SJSA1 (cell line): ENCODE data around the gene HLA-B. TPM values are rescaled to one million over a fixed set of nuclear protein-coding genes. Genes with fewer than 3 reads are reported as not detected.

Experiments
- DNase-seq, 2 experiments: peaks; one replicate each; pipeline ENCODE4 v3.0.0-alpha.2; 2015 to 2020; ENCODE audit warnings: low spot score in 2 of 2, low read depth in 1 of 2
- H3K27ac ChIP-seq: fragments of 250-450 bp; sonication (Bioruptor Pico); 2 replicates; pipeline ENCODE4 v1.5.1; 2020; ENCODE audit warnings: mild to moderate bottlenecking, moderate library complexity
- H3K27me3 ChIP-seq: fragments of 250-450 bp; sonication (Bioruptor Pico); replicated peaks from 2 replicates; pipeline ENCODE4 v1.5.1; 2020; ENCODE audit warnings: mild to moderate bottlenecking, moderate library complexity
- H3K36me3 ChIP-seq: fragments of 250-450 bp; sonication (Bioruptor Pico); 2 replicates; pipeline ENCODE4 v1.5.1; 2020; ENCODE audit warnings: mild to moderate bottlenecking
- H3K4me1 ChIP-seq: fragments of 250-450 bp; sonication (Bioruptor Pico); replicated peaks from 2 replicates; pipeline ENCODE4 v1.6.1; 2021; ENCODE audit warnings: mild to moderate bottlenecking
- H3K4me3 ChIP-seq: fragments of 250-450 bp; sonication (Bioruptor Pico); 2 replicates; pipeline ENCODE4 v1.5.1; 2020; ENCODE audit warnings: mild to moderate bottlenecking
- H3K9me3 ChIP-seq: fragments of 250-450 bp; sonication (Bioruptor Pico); replicated peaks from 2 replicates; pipeline ENCODE4 v1.5.1; 2020; ENCODE audit warnings: mild to moderate bottlenecking
- total RNA-seq: library from RNA; depleted of rRNA; stranded (reverse); fragments of >200 nt; shearing (Covaris generic); gene quantifications from 2 replicates; pipeline ENCODE4 v1.2.3, GENCODE V29; 2014

Gene HLA-B
- total RNA-seq, 1 experiment from 2014 or later: 3,537 TPM

- H3K4me1 ChIP-seq: no peaks in the 10 kb centered on the region
- no peak overlapping the region for H3K4me3 ChIP-seq
- peaks cover 20% of the 10 kb centered on the region for H3K9me3 ChIP-seq
- no peaks in the 10 kb centered on the region; the same call in 1 of the 2 replicates for H3K27me3 ChIP-seq
- H3K36me3 ChIP-seq: no peaks in the 10 kb centered on the region
- no peak overlapping the region for H3K27ac ChIP-seq
- no peak for DNase-seq
These were observed 24.1 kb downstream of the HLA-B start for GRCh38 chr6:31332637-31333602.

DNA sequence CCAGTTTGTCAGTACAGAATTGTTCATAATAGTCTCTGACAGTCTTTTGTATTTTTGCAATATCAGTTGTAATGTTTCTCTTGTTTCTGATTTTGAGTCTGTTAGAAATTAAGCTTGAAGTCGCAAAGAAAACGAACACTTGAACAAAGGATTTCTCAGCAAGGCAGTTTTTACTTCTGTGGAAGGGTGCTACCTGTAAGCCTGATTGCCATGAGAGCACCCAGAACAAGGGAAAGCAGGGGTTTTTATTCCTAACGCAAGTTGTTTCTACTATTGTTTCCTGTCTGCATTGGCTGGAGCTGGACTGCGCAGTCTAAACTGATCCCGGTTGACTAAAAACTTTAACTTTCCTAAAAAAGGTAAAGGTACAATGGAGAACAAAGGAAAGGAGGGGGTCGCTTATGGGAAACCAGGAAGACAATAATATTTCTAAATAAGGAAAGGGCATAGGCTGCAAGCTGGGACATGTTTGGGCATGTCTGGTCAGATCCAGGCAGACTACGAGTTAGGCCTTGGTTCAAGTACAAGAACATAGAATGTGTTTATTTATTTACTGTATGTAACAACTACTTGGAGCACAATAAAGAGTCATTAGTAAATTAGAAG is 28.5 kb downstream of the HLA-B start:
- Histone ChIP-seq H3K4me1 (no peaks in the 10 kb centered on the region), H3K27ac (no peak overlapping the region), H3K27me3 (peaks cover 10% of the 10 kb centered on the region), H3K36me3 (no peaks in the 10 kb centered on the region), H3K9me3 (peaks cover 4% of the 10 kb centered on the region; the same call in 1 of the 2 replicates), H3K4me3 (no peak overlapping the region)
- no peak for DNase-seq

DNA sequence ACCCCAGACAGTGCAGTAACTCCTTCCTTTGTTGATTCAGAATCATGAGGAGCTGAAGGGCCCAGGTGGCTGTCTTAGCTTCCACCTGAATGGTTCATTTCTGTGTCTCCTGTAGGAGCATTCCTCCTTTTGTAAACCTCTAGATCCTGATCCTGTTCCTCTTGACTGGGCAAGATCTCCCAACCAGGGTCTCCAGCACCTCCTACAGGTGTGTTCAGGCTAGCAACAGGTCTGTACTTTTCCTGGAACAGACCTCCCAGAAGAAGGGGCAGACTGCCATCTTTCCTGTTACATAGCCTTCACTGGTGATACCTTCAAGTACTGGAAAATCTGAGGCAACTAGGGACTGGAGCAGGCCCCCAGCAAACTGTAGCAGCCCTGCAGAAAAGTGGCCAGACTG is 35.2 kb downstream of the HLA-B start:
- H3K27ac ChIP-seq: no peak overlapping the region
- no peak for DNase-seq
- H3K36me3 ChIP-seq: no peaks in the 10 kb centered on the region
- peaks cover 36% of the 10 kb centered on the region for H3K27me3 ChIP-seq
- H3K4me3 ChIP-seq: no peak overlapping the region
- H3K9me3 ChIP-seq: 0 out of 2 replicates have a peak, but pooled peaks cover 2% of the 10 kb centered on the region
- H3K4me1 ChIP-seq: no peaks in the 10 kb centered on the region

DNA sequence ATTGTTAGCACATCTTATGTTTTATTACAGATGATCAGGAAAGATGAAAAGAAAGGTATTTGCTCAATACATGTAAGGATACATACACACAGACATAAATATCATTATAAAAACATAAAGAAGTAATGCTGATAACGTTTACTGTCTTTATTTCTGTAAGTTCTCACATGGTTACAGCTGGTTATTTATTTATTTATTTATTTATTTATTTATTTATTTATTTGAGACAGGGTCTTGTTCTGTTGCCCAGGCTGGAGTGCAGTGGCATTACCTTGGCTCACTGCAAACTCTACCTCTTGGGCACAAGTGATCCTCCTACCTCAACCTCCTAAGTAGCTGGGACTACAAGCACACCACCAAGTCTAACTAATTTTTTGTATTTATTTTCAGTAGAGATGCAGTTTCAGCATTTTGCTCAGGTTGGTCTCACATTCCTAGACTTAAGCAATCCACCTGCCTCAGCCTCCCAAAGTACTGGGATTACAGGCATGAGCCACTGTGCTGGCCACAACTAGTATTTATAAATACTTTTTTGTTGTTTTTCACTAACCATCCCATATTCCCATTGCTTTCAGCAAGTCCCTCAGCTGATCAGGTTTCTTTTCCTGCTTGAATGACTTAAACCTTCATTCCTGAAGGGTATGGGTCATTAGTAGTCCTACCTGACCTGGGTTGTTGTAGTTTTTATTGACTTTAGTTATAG is 35.8 kb downstream of the HLA-B start:
- Histone ChIP-seq H3K27me3 (peaks cover 37% of the 10 kb centered on the region), H3K27ac (no peak overlapping the region), H3K4me1 (no peaks in the 10 kb centered on the region), H3K4me3 (no peak overlapping the region), H3K9me3 (no peaks in the 10 kb centered on the region), H3K36me3 (no peaks in the 10 kb centered on the region)
- DNase-seq: no peak

- no peak overlapping the region for H3K4me3 ChIP-seq
- H3K36me3 ChIP-seq: no peaks in the 10 kb centered on the region
- DNase-seq: no peak
- H3K27ac ChIP-seq: no peak overlapping the region
- H3K4me1 ChIP-seq: no peaks in the 10 kb centered on the region
- H3K9me3 ChIP-seq: no peaks in the 10 kb centered on the region
- H3K27me3 ChIP-seq: peaks cover 52% of the 10 kb centered on the region
These were observed 39.9 kb downstream of the HLA-B start for GRCh38 chr6:31317036-31317435.

DNA sequence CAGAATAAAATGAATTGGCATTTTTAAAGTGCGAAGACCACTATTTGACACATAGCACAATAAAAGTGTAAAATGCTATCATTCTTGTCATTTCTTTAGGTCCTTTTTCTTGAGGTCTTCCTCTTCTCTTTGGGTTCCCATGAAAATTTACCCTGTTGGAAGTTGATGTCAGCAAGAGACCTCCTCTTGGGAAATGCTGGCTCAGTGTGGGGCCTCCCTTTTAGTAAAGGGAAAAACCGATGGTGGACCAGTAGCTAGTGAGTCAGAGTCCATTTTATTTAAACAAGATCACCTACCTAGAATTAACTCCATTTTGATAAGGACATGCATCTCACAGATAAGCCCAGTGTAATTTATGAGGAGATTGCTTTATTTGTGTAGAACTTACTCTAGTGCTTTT is 47.3 kb downstream of the HLA-B start:
- no peaks in the 10 kb centered on the region for H3K4me1 ChIP-seq
- H3K4me3 ChIP-seq: no peak overlapping the region
- no peaks in the 10 kb centered on the region for H3K36me3 ChIP-seq
- no peak overlapping the region for H3K27ac ChIP-seq
- peaks cover 59% of the 10 kb centered on the region for H3K27me3 ChIP-seq
- no peak for DNase-seq
- no peaks in the 10 kb centered on the region for H3K9me3 ChIP-seq

DNA sequence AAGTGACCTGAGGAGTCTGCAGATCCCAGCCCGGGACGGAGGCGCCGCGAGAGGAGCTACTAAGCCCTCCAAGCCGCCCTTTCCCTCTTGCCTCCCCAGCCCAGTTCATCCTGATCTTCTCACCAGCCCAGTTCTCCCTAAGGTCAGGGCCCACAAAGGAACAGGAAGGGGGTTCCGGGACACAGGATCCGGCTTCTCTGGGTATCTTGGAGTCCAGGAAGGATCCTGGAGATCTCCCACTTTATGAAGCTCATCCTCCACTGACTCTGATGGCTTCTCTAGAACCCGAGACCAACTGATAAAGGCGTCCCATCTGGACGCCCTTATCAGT is 48.2 kb downstream of the HLA-B start:
- no peak overlapping the region for H3K27ac ChIP-seq
- H3K27me3 ChIP-seq: peaks cover 57% of the 10 kb centered on the region
- no peaks in the 10 kb centered on the region for H3K9me3 ChIP-seq
- no peaks in the 10 kb centered on the region for H3K4me1 ChIP-seq
- no peak overlapping the region for H3K4me3 ChIP-seq
- H3K36me3 ChIP-seq: no peaks in the 10 kb centered on the region
- DNase-seq: no peak

- DNase-seq: no peak
These were observed 48.7 kb downstream of the HLA-B start for GRCh38 chr6:31308050-31308844.

DNA sequence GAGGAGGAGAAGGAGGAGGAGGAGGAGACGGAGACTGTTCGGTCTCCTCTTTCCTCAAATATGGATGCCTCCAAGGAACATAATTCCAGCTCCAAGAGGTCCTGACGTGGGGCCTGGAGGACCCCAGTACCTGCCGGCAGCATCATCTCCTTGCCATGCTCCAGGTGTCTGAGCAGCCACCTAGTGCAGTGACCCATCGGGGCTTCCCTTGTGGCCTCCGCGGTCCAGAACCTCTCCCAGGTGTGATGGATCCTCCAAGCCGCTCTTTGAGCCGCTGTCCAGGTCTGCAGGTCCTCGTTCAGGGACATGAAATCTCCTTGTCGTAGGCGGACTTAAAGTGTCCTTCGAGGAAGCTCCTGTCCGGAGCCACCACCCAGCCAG is 49.3 kb downstream of the HLA-B start:
- no peaks in the 10 kb centered on the region for H3K36me3 ChIP-seq
- H3K27ac ChIP-seq: no peak overlapping the region
- peaks cover 53% of the 10 kb centered on the region for H3K27me3 ChIP-seq
- no peaks in the 10 kb centered on the region for H3K4me1 ChIP-seq
- H3K4me3 ChIP-seq: no peak overlapping the region
- no peaks in the 10 kb centered on the region for H3K9me3 ChIP-seq
- DNase-seq: no peak

More at GRCh38 chr6:31308050-31308844, 48.7 kb downstream of the HLA-B start:
- Histone ChIP-seq H3K27me3 (peaks cover 55% of the 10 kb centered on the region), H3K36me3 (no peaks in the 10 kb centered on the region), H3K9me3 (no peaks in the 10 kb centered on the region), H3K4me1 (no peaks in the 10 kb centered on the region), H3K27ac (no peak overlapping the region), H3K4me3 (no peak overlapping the region)

GRCh38 chr6:31305703-31306219 is 51.2 kb downstream of the HLA-B start:
- H3K9me3 ChIP-seq: no peaks in the 10 kb centered on the region
- DNase-seq: no peak
- no peak overlapping the region for H3K4me3 ChIP-seq
- H3K36me3 ChIP-seq: no peaks in the 10 kb centered on the region
- H3K27ac ChIP-seq: no peak overlapping the region
- peaks cover 40% of the 10 kb centered on the region for H3K27me3 ChIP-seq
- H3K4me1 ChIP-seq: no peaks in the 10 kb centered on the region

GRCh38 chr6:31304683-31305082 is 52.3 kb downstream of the HLA-B start:
- Histone ChIP-seq H3K9me3 (no peaks in the 10 kb centered on the region), H3K27me3 (peaks cover 33% of the 10 kb centered on the region), H3K27ac (no peak overlapping the region), H3K4me3 (no peak overlapping the region), H3K36me3 (no peaks in the 10 kb centered on the region), H3K4me1 (no peaks in the 10 kb centered on the region)
- no peak for DNase-seq
